ENCODE data around the gene NRG4. TPM values are rescaled to one million over a fixed set of nuclear protein-coding genes. Genes with fewer than 3 reads are reported as not detected.

Gene NRG4
- total and polyA plus RNA-seq, 2 donors (not counting 3 experiments of a cell fraction or from before 2014, with no cell fraction given): not detected

DNA sequence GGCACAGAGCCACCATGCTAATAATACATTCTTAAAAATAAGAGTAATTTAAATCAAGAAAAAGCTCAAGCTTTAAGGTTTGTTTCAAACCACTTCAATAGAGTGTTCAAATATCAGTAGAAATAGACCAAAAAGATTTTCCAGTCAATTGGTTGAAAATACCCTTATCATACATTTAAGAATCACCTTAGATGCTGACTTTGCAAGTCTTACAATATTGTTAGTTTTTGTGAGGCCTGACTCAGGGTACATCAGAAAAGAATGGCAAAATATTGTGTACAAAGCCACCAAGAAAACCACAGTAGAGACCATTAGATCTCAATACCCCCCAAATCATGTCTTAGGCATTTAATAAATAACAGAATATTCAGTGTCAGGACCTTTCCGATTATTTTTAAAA lies 19.8 kb upstream of the NRG4 start:
- ChIA-PET CTCF (interaction anchor here (0.9 to 2.0 kb wide), 2 partner anchors 11 to 26 kb away, joined by 3 to 8 read pairs; no protein-coding TSS in a partner anchor), POLR2A (no interaction called here)
- BruUV-seq (replicated peaks): no TSS peak
- H3K9me1 ChIP-seq (replicated peaks; ENCODE audit: control insufficient read depth, extremely low read depth, insufficient read depth, low read length): no peaks in the 10 kb centered on the region
- no peaks in the 10 kb centered on the region for H3K36me3 ChIP-seq (ENCODE audit: control insufficient read depth in 2 of 2, extremely low read depth in 1 of 2, insufficient read depth in 2 of 2, low read length in 2 of 2)
- H3K9me3 ChIP-seq (replicated peaks; ENCODE audit: control insufficient read depth, insufficient read depth, low read length): no peaks in the 10 kb centered on the region
- H3K27ac ChIP-seq (ENCODE audit: insufficient read depth, low read depth, low read length): no peak overlapping the region
- no peaks in the 10 kb centered on the region for H3K4me1 ChIP-seq (ENCODE audit: control insufficient read depth, extremely low read depth, insufficient read depth, low read length)
- peaks cover 5 to 14% of the 10 kb centered on the region in 2 experiments for H3K27me3 ChIP-seq (ENCODE audit: control insufficient read depth in 2 of 2, insufficient read depth in 2 of 2, low read length in 2 of 2)
- intact Hi-C loops (cut with micrococcal nuclease): no loop called here
- FAIRE-seq (no peak), DNase-seq (ENCODE audit: low read depth, low spot score) (no peak)
- H3K4me2 ChIP-seq (ENCODE audit: insufficient read depth, low read length): no peak overlapping the region
- H2AFZ ChIP-seq (ENCODE audit: low read depth, low read length): no peak overlapping the region
- dilution Hi-C loops (cut with MboI; ENCODE audit: extremely low pct_ligation_motif_present, low sequenced_read_pairs): no loop called here
- H3K79me2 ChIP-seq (ENCODE audit: control insufficient read depth, insufficient read depth, low read length): no peaks in the 10 kb centered on the region
- no peak overlapping the region for H3K9ac ChIP-seq (replicated peaks; ENCODE audit: extremely low read depth, insufficient read depth, low read length)
- TF ChIP-seq FOS (IDR thresholded peaks at IDR 0.05; ENCODE audit: borderline replicate concordance, insufficient read depth, low read length) (no peak), POLR2AphosphoS5 (IDR thresholded peaks at IDR 0.05; ENCODE audit: insufficient read depth, low read depth, low read length) (no peak), POLR2A (IDR thresholded peaks at IDR 0.05; ENCODE audit: low read depth, low read length) (no peak), EZH2 (IDR thresholded peaks at IDR 0.05; ENCODE audit: borderline replicate concordance, low read depth, low read length, severe bottlenecking) (no peak), JUN (IDR thresholded peaks at IDR 0.05; ENCODE audit: borderline replicate concordance, insufficient read depth, insufficient read length, low read depth) (no peak), GATA2 (IDR thresholded peaks at IDR 0.05; ENCODE audit: insufficient read depth, insufficient read length, low read depth, low read length) (no peak), MYC (IDR thresholded peaks at IDR 0.05; ENCODE audit: low read depth, low read length) (no peak)
- TF ChIP-seq, protein P1, sequence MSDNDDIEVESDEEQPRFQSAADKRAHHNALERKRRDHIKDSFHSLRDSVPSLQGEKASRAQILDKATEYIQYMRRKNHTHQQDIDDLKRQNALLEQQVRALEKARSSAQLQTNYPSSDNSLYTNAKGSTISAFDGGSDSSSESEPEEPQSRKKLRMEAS (IDR thresholded peaks at IDR 0.05; ENCODE audit: insufficient read depth, insufficient read length): no peak
- TF ChIP-seq, protein P2, sequence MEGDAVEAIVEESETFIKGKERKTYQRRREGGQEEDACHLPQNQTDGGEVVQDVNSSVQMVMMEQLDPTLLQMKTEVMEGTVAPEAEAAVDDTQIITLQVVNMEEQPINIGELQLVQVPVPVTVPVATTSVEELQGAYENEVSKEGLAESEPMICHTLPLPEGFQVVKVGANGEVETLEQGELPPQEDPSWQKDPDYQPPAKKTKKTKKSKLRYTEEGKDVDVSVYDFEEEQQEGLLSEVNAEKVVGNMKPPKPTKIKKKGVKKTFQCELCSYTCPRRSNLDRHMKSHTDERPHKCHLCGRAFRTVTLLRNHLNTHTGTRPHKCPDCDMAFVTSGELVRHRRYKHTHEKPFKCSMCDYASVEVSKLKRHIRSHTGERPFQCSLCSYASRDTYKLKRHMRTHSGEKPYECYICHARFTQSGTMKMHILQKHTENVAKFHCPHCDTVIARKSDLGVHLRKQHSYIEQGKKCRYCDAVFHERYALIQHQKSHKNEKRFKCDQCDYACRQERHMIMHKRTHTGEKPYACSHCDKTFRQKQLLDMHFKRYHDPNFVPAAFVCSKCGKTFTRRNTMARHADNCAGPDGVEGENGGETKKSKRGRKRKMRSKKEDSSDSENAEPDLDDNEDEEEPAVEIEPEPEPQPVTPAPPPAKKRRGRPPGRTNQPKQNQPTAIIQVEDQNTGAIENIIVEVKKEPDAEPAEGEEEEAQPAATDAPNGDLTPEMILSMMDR (IDR thresholded peaks at IDR 0.05; ENCODE audit: extremely low read depth in 1 of 2, insufficient read depth in 1 of 2, low read depth in 1 of 2, low read length in 2 of 2): no peak
- H3K4me3 ChIP-seq (replicated peaks in 1 of 3; ENCODE audit: insufficient read depth in 1 of 3, low read depth in 1 of 3, low read length in 3 of 3): no peak overlapping the region
- no peaks in the 10 kb centered on the region for H4K20me1 ChIP-seq (replicated peaks; ENCODE audit: control insufficient read depth, extremely low read depth, insufficient read depth, low read length)
